Hepatocyte (in vitro differentiated cells): ENCODE measurements around the gene ERCC6L2. TPM values are rescaled to one million over a fixed set of nuclear protein-coding genes. Genes with fewer than 3 reads are reported as not detected.

ENCODE experiments used
- DNase-seq: peaks from one replicate; pipeline ENCODE4 v3.0.0-alpha.2; 2016; ENCODE audit warnings: low spot score
- H2AFZ ChIP-seq: fragments of 200-600 bp; sonication (generic); 2 replicates; pipeline ENCODE4 v1.6.0; 2016; ENCODE audit warnings: antibody characterized with exemption, mild to moderate bottlenecking
- H3K27ac ChIP-seq: fragments of 200-600 bp; sonication (generic); 2 replicates; pipeline ENCODE4 v1.5.1; 2016; ENCODE audit warnings: mild to moderate bottlenecking
- H3K27me3 ChIP-seq: fragments of 200-600 bp; sonication (generic); 2 replicates; pipeline ENCODE4 v1.6.1; 2016
- H3K36me3 ChIP-seq: fragments of 200-600 bp; sonication (generic); replicated peaks from 2 replicates; pipeline ENCODE4 v1.5.1; 2016; ENCODE audit warnings: low read depth; ENCODE audit not compliant: insufficient read depth
- H3K4me1 ChIP-seq: fragments of 200-600 bp; sonication (generic); 2 replicates; pipeline ENCODE4 v1.5.1; 2016; ENCODE audit warnings: mild to moderate bottlenecking, moderate library complexity; ENCODE audit not compliant: insufficient read depth
- H3K4me2 ChIP-seq: fragments of 200-600 bp; sonication (generic); 2 replicates; pipeline ENCODE4 v1.6.0; 2016
- H3K4me3 ChIP-seq: fragments of 200-600 bp; sonication (generic); 2 replicates; pipeline ENCODE4 v1.5.1; 2016; ENCODE audit warnings: mild to moderate bottlenecking
- H3K79me2 ChIP-seq: fragments of 200-600 bp; sonication (generic); 2 replicates; pipeline ENCODE4 v1.6.0; 2017; ENCODE audit warnings: mild to moderate bottlenecking
- H3K9me2 ChIP-seq: fragments of 200-600 bp; sonication (generic); replicated peaks from 2 replicates; pipeline ENCODE4 v1.6.0; 2017; ENCODE audit warnings: mild to moderate bottlenecking; ENCODE audit not compliant: insufficient read depth
- H3K9me3 ChIP-seq: fragments of 200-600 bp; sonication (generic); 2 replicates; pipeline ENCODE4 v1.5.1; 2016; ENCODE audit warnings: low read depth, mild to moderate bottlenecking
- H4K20me1 ChIP-seq: fragments of 200-600 bp; sonication (generic); 2 replicates; pipeline ENCODE4 v1.6.0; 2016; ENCODE audit warnings: mild to moderate bottlenecking; ENCODE audit not compliant: insufficient read depth, poor library complexity, severe bottlenecking
- CTCF ChIP-seq: fragments of 200-600 bp; sonication (generic); IDR thresholded peaks from 2 replicates; pipeline ENCODE4 v1.5.1; 2016; ENCODE audit warnings: antibody characterized with exemption, mild to moderate bottlenecking; ENCODE audit not compliant: poor library complexity
- EZH2 ChIP-seq: fragments of 200-600 bp; sonication (generic); IDR thresholded peaks from 2 replicates; pipeline ENCODE4 v1.6.1; 2016; ENCODE audit warnings: antibody characterized with exemption, mild to moderate bottlenecking, borderline replicate concordance
- EZH2phosphoT487 ChIP-seq: fragments of 200-600 bp; sonication (generic); IDR thresholded peaks from one replicate; pipeline ENCODE4 v1.6.1; 2018; ENCODE audit warnings: antibody characterized with exemption, mild to moderate bottlenecking, low read depth, moderate library complexity; ENCODE audit not compliant: unreplicated experiment, severe bottlenecking
- WGBS: methylation state at CpG from one replicate; pipeline ENCODE4 v1.1.6; 2016; ENCODE audit warnings: low lambda C conversion rate; ENCODE audit errors: missing lambda C conversion rate; 5-methylcytosine and 5-hydroxymethylcytosine counted together
- polyA plus RNA-seq: library from polyadenylated mRNA; unstranded; fragments of >200 nt; fragmentation: Nextera tagmentation; extraction: Ambion mirVana; gene quantifications from 2 replicates; pipeline ENCODE4 v1.2.1, GENCODE V29; 2016
- total RNA-seq: library from RNA; depleted of rRNA; stranded (reverse); fragments of >200 nt; gene quantifications from 2 replicates; pipeline ENCODE4 v1.2.3, GENCODE V29; 2014

Gene ERCC6L2
- total and polyA plus RNA-seq, 2 experiments from 2014 or later, result 17.6 to 55.7 TPM

- Histone ChIP-seq H4K20me1 (no peaks in the 10 kb centered on the region), H3K27ac (no peak overlapping the region), H3K4me1 (peaks cover 6% of the 10 kb centered on the region), H3K9me3 (no peaks in the 10 kb centered on the region), H3K4me3 (no peak overlapping the region), H3K79me2 (no peaks in the 10 kb centered on the region), H3K9me2 (no peaks in the 10 kb centered on the region), H2AFZ (no peak overlapping the region), H3K36me3 (no peaks in the 10 kb centered on the region), H3K27me3 (no peaks in the 10 kb centered on the region), H3K4me2 (no peak overlapping the region)
- no peak for TF ChIP-seq EZH2phosphoT487
- no peak for DNase-seq
Observed at GRCh38 chr9:95927271-95928004, 51.9 kb downstream of the ERCC6L2 start.

GRCh38 chr9:95930277-95930676 lies 54.8 kb downstream of the ERCC6L2 start:
- Histone ChIP-seq H3K79me2 (peaks cover 2% of the 10 kb centered on the region), H3K36me3 (no peaks in the 10 kb centered on the region), H3K27ac (no peak overlapping the region), H3K4me1 (no peaks in the 10 kb centered on the region), H3K9me3 (no peaks in the 10 kb centered on the region), H2AFZ (no peak overlapping the region), H3K4me3 (no peak overlapping the region), H3K4me2 (no peak overlapping the region), H3K27me3 (no peaks in the 10 kb centered on the region), H4K20me1 (no peaks in the 10 kb centered on the region), H3K9me2 (no peaks in the 10 kb centered on the region)
- 42% methylated on average over 1 of the region's 1 CpG for WGBS
- TF ChIP-seq EZH2, result no peak
- TF ChIP-seq CTCF, result no peak
- no peak for TF ChIP-seq EZH2phosphoT487
- DNase-seq, result no peak

GRCh38 chr9:95935861-95936578 lies 60.5 kb downstream of the ERCC6L2 start:
- H3K9me3 ChIP-seq, result peaks cover 7% of the 10 kb centered on the region
- 95% methylated on average over 2 of the region's 2 CpGs for WGBS
- TF ChIP-seq EZH2phosphoT487 (no peak), EZH2 (no peak), CTCF (no peak)

GRCh38 chr9:95936579-95937075 lies 61.1 kb downstream of the ERCC6L2 start:
- H3K9me2 ChIP-seq, result no peaks in the 10 kb centered on the region
- no peaks in the 10 kb centered on the region for H3K27me3 ChIP-seq
- no peaks in the 10 kb centered on the region for H3K36me3 ChIP-seq
- no peak overlapping the region for H3K4me3 ChIP-seq
- WGBS, result 65% methylated on average over 3 of the region's 3 CpGs
- H3K79me2 ChIP-seq, result peaks cover 31% of the 10 kb centered on the region
- peaks cover 7% of the 10 kb centered on the region for H3K9me3 ChIP-seq
- TF ChIP-seq EZH2phosphoT487 (no peak), EZH2 (no peak), CTCF (no peak)
- H3K27ac ChIP-seq, result no peak overlapping the region
- DNase-seq, result no peak
- no peaks in the 10 kb centered on the region for H3K4me1 ChIP-seq
- H2AFZ ChIP-seq, result no peak overlapping the region
- no peak overlapping the region for H3K4me2 ChIP-seq
- H4K20me1 ChIP-seq, result no peaks in the 10 kb centered on the region

More at GRCh38 chr9:95935861-95936578, 60.5 kb downstream of the ERCC6L2 start:
- H4K20me1 ChIP-seq, result no peaks in the 10 kb centered on the region
- no peaks in the 10 kb centered on the region for H3K36me3 ChIP-seq
- no peak overlapping the region for H2AFZ ChIP-seq
- DNase-seq, result no peak
- no peaks in the 10 kb centered on the region for H3K27me3 ChIP-seq
- H3K4me3 ChIP-seq, result no peak overlapping the region
- H3K4me2 ChIP-seq, result no peak overlapping the region
- peaks cover 31% of the 10 kb centered on the region for H3K79me2 ChIP-seq
- no peaks in the 10 kb centered on the region for H3K9me2 ChIP-seq
- no peaks in the 10 kb centered on the region for H3K4me1 ChIP-seq
- no peak overlapping the region for H3K27ac ChIP-seq
